Measurements from ENCODE around the gene SLC2A11. TPM values are rescaled to one million over a fixed set of nuclear protein-coding genes. Genes with fewer than 3 reads are reported as not detected.

Gene SLC2A11

Small RNA genes lying within 50 kb of the gene (small RNA-seq; reads per million reads assigned to genes)
- gene RN7SL268P (ENCODE audit: low read depth), result not detected

All from mesenchymal stem cell (in vitro differentiated cells and primary cell).